ENCODE data around the gene TLL2. TPM values are rescaled to one million over a fixed set of nuclear protein-coding genes. Genes with fewer than 3 reads are reported as not detected.

TLL2 gene
- total RNA-seq, 1 experiment from 2014 or later = 0.11 TPM

DNA sequence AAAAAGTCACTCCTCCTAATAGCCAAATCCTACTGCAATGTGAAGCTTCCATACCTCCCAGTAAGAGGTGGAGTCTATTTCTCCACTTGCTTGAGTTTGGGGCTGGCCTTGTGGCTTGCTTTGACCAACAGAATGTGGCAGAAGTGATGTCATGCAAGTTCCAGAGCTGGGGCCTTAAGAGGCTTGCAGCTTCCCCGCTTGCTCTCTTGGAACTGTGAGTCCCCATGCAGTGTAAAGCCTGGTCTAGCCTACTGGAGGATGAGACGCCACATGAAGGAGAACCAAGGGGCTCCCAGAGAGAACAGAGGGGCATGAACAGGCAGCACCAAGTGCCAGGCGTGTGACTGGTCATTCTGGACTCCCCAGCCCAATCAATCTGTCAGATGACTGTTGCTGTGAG, 96.3 kb downstream of the TLL2 start:
- Histone ChIP-seq H3K27ac (ENCODE audit: low read depth, low read length, poor library complexity, severe bottlenecking) (no peak overlapping the region), H3K27me3 (replicated peaks; ENCODE audit: insufficient read depth, low read depth, low read length, poor library complexity) (peaks cover 9% of the 10 kb centered on the region), H3K9me3 (ENCODE audit: low read depth, low read length, poor library complexity, severe bottlenecking) (no peaks in the 10 kb centered on the region), H3K36me3 (ENCODE audit: insufficient read depth, low read length, poor library complexity, severe bottlenecking) (no peaks in the 10 kb centered on the region), H3K4me1 (ENCODE audit: insufficient read depth, low read length, poor library complexity, severe bottlenecking) (peaks cover 5% of the 10 kb centered on the region), H3K4me3 (ENCODE audit: low read depth, low read length, poor library complexity, severe bottlenecking) (no peak overlapping the region)
- CTCF ChIA-PET = interaction anchor here (1.2 kb wide), 1 partner anchor 33 kb away, joined by 3 read pairs; no protein-coding TSS in a partner anchor
- BruUV-seq (replicated peaks) = no TSS peak
- POLR2A ChIA-PET (ENCODE audit: low non-redundant PET) = no interaction called here
- intact Hi-C loops (cut with micrococcal nuclease; ENCODE audit: unreplicated experiment) = no loop called here
- DNase-seq (ENCODE audit: low spot score) = no peak
- TF ChIP-seq EZH2 (IDR thresholded peaks at IDR 0.05; ENCODE audit: borderline replicate concordance, low read depth, low read length, poor library complexity, severe bottlenecking) = no peak
- TF ChIP-seq, protein P1, sequence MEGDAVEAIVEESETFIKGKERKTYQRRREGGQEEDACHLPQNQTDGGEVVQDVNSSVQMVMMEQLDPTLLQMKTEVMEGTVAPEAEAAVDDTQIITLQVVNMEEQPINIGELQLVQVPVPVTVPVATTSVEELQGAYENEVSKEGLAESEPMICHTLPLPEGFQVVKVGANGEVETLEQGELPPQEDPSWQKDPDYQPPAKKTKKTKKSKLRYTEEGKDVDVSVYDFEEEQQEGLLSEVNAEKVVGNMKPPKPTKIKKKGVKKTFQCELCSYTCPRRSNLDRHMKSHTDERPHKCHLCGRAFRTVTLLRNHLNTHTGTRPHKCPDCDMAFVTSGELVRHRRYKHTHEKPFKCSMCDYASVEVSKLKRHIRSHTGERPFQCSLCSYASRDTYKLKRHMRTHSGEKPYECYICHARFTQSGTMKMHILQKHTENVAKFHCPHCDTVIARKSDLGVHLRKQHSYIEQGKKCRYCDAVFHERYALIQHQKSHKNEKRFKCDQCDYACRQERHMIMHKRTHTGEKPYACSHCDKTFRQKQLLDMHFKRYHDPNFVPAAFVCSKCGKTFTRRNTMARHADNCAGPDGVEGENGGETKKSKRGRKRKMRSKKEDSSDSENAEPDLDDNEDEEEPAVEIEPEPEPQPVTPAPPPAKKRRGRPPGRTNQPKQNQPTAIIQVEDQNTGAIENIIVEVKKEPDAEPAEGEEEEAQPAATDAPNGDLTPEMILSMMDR (conservative IDR thresholded peaks at IDR 0.05; ENCODE audit: low read depth, low read length) = no peak

DNA sequence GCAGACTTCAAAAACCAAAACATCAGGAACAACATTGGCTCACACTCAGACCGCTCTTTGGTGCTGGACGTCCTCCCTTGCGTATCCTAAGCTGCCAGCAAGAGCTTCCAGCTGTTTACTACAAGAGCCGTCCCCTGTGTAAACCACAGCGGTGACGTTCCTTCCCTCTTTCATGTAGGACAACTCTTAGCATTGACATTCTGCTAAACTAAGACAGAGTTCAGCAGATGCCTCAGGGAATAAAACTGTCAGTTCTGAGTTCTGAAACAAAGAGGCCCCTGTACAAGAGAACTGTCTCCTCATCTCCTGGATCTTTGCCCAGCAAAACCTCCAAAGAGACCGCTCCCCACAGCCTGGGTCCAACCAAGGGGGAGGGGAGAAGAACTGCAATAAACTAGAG, 97.1 kb downstream of the TLL2 start:
- peaks cover 5% of the 10 kb centered on the region for H3K4me1 ChIP-seq (ENCODE audit: insufficient read depth, low read length, poor library complexity, severe bottlenecking)
- H3K27ac ChIP-seq (ENCODE audit: low read depth, low read length, poor library complexity, severe bottlenecking) = no peak overlapping the region
- peak; percentile 28 for DNase-seq (ENCODE audit: low spot score)
- H3K4me3 ChIP-seq (ENCODE audit: low read depth, low read length, poor library complexity, severe bottlenecking) = no peak overlapping the region
- no peak for TF ChIP-seq EZH2 (IDR thresholded peaks at IDR 0.05; ENCODE audit: borderline replicate concordance, low read depth, low read length, poor library complexity, severe bottlenecking)
- TF ChIP-seq, protein P1 (conservative IDR thresholded peaks at IDR 0.05; ENCODE audit: low read depth, low read length) = no peak
- ChIA-PET CTCF (no interaction called here), POLR2A (ENCODE audit: low non-redundant PET) (no interaction called here)
- intact Hi-C loops (cut with micrococcal nuclease; ENCODE audit: unreplicated experiment) = no loop called here
- H3K9me3 ChIP-seq (ENCODE audit: low read depth, low read length, poor library complexity, severe bottlenecking) = no peaks in the 10 kb centered on the region
- no TSS peak for BruUV-seq (replicated peaks)
- H3K27me3 ChIP-seq (replicated peaks; ENCODE audit: insufficient read depth, low read depth, low read length, poor library complexity) = peaks cover 17% of the 10 kb centered on the region
- H3K36me3 ChIP-seq (ENCODE audit: insufficient read depth, low read length, poor library complexity, severe bottlenecking) = no peaks in the 10 kb centered on the region

DNA sequence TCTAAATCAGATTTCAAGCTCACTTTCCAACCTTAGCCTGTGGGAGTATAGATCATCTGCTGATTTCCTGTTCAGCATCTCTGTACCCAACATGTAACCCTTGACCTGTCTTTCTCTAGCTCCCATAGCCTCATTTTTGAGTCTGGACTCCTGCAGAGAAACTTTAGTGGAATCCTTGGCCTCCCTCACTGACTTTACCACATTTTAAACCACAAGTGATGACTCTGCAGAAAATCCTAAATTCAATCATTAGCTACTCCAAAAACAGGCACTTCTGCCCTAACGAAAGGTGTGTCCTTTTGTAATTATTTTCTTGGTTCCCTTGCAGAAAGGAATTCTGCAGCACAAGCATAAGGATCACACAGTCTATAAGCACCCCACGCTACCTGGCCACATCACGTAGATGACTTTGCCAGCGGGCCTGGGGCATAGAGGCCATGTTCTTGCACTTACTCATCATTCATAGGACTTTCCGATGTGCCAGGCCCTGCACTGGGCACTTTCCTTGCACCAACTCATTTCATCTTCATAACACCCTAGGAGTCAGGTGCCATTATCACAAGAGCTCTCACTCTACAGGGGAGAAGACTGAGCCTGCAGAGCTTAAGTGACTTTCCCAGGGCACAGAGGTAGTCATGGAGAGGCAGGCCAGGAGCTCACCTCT, 97.7 kb downstream of the TLL2 start:
- no peak for DNase-seq (ENCODE audit: low spot score)
- Histone ChIP-seq H3K4me1 (ENCODE audit: insufficient read depth, low read length, poor library complexity, severe bottlenecking) (peaks cover 5% of the 10 kb centered on the region), H3K9me3 (ENCODE audit: low read depth, low read length, poor library complexity, severe bottlenecking) (no peaks in the 10 kb centered on the region), H3K27me3 (replicated peaks; ENCODE audit: insufficient read depth, low read depth, low read length, poor library complexity) (peaks cover 22% of the 10 kb centered on the region), H3K27ac (ENCODE audit: low read depth, low read length, poor library complexity, severe bottlenecking) (no peak overlapping the region), H3K36me3 (ENCODE audit: insufficient read depth, low read length, poor library complexity, severe bottlenecking) (no peaks in the 10 kb centered on the region), H3K4me3 (ENCODE audit: low read depth, low read length, poor library complexity, severe bottlenecking) (no peak overlapping the region)
- BruUV-seq (replicated peaks) = no TSS peak
- TF ChIP-seq, protein P1 (conservative IDR thresholded peaks at IDR 0.05; ENCODE audit: low read depth, low read length) = no peak
- TF ChIP-seq EZH2 (IDR thresholded peaks at IDR 0.05; ENCODE audit: borderline replicate concordance, low read depth, low read length, poor library complexity, severe bottlenecking) = no peak
- ChIA-PET CTCF (no interaction called here), POLR2A (ENCODE audit: low non-redundant PET) (no interaction called here)
- intact Hi-C loops (cut with micrococcal nuclease; ENCODE audit: unreplicated experiment) = no loop called here
